Keratinocyte (primary cell): ENCODE data around the gene PGLYRP2.

Experiments
- EZH2 ChIP-seq: IDR thresholded peaks from one replicate; pipeline ENCODE4 v1.6.1; 2012; ENCODE audit warnings: inconsistent platforms, mild to moderate bottlenecking, low read length, moderate library complexity
- TF ChIP-seq, protein P1 (sequence below), 3 experiments: IDR thresholded peaks in 1 of 3; conservative IDR thresholded peaks in 1 of 3; optimal IDR thresholded peaks in 1 of 3; 2 replicates in 2 of 3; 3 replicates in 1 of 3; pipeline versions ENCODE3 to v1.5.1; 2011; ENCODE audit warnings: low read length in 3 of 3, mild to moderate bottlenecking in 3 of 3, moderate library complexity in 2 of 3, control low read depth in 1 of 3, inconsistent platforms in 1 of 3; ENCODE audit not compliant: insufficient read depth in 2 of 3; ENCODE audit errors: extremely low read depth in 1 of 3

DNA sequence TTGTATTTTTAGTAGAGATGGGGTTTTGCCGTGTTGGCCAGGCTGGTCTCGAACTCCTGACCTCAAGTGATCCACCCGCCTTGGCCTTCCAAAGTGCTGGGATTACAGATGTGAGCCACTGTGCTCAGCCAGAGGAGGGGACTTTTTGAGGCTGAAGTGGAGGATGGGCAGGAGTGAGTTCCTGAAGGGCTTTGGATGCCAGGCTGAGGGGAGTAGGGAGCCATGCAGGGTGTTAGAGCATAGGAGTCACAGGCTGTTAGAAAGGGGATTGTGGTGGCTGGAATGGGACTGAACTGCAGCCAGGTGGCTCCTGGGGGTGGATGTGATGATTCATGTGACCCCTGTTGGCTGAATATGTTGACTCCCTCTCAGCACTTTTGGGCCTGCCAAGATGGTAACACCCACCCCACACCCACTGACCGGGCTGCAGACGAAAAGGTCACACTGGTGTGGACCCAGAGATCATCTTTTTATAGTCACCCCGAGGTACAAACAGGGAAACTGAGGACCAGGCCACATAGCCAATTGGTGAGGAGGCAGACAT is 40.2 kb upstream of the PGLYRP2 start:
- TF ChIP-seq, protein P1, sequence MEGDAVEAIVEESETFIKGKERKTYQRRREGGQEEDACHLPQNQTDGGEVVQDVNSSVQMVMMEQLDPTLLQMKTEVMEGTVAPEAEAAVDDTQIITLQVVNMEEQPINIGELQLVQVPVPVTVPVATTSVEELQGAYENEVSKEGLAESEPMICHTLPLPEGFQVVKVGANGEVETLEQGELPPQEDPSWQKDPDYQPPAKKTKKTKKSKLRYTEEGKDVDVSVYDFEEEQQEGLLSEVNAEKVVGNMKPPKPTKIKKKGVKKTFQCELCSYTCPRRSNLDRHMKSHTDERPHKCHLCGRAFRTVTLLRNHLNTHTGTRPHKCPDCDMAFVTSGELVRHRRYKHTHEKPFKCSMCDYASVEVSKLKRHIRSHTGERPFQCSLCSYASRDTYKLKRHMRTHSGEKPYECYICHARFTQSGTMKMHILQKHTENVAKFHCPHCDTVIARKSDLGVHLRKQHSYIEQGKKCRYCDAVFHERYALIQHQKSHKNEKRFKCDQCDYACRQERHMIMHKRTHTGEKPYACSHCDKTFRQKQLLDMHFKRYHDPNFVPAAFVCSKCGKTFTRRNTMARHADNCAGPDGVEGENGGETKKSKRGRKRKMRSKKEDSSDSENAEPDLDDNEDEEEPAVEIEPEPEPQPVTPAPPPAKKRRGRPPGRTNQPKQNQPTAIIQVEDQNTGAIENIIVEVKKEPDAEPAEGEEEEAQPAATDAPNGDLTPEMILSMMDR (optimal IDR thresholded peaks at IDR 0.05 in 1 of 3, IDR thresholded peaks at IDR 0.05 in 1 of 3, conservative IDR thresholded peaks at IDR 0.05 in 1 of 3; ENCODE audit: extremely low read depth in 1 of 3, insufficient read depth in 2 of 3, low read length in 3 of 3), result no peak
- TF ChIP-seq EZH2, result no peak
